IMR-90 (cell line): ENCODE measurements around the gene AKR1D1. TPM values are rescaled to one million over a fixed set of nuclear protein-coding genes. Genes with fewer than 3 reads are reported as not detected.

ENCODE experiments used
- ATAC-seq: fragments of 200-7000 bp; cut with Tn5 transposase; 2 replicates; pipeline ENCODE4 v1.9.1; 2020; ENCODE audit warnings: low read depth, mild to moderate bottlenecking, moderate library complexity
- BruUV-seq: library from RNA; stranded (reverse); fragments of 400-500 nt; replicated peaks from 2 replicates; lab custom pipeline; 2021; lab: Mats Ljungman, UMichigan
- CTCF ChIA-PET: fragments of 300-600 bp; formaldehyde crosslinking; extraction: SDS; loops from one replicate; lab custom pipeline; 2021; ENCODE audit warnings: antibody characterized with exemption; lab: Yijun Ruan, JAX
- POLR2A ChIA-PET: fragments of 300-600 bp; sonication (Branson Sonifier 250); formaldehyde crosslinking; loops from one replicate; lab custom pipeline; 2022; ENCODE audit warnings: antibody characterized with exemption; ENCODE audit not compliant: unreplicated experiment; lab: Charles Lee
- DNase-seq: peaks from one replicate; pipeline ENCODE4 v3.0.0; 2013
- H2AFZ ChIP-seq: replicated peaks from 2 replicates; pipeline ENCODE3; 2013; ENCODE audit warnings: low read length, mild to moderate bottlenecking; ENCODE audit not compliant: poor library complexity
- H2AK5ac ChIP-seq: 2 replicates; pipeline ENCODE4 v1.6.1; 2013; ENCODE audit warnings: low read depth, low read length, inconsistent platforms
- H2AK9ac ChIP-seq: replicated peaks from 2 replicates; pipeline ENCODE3; 2013; ENCODE audit warnings: mild to moderate bottlenecking, low read depth, low read length, moderate library complexity; ENCODE audit not compliant: poor library complexity
- H2BK120ac ChIP-seq: 2 replicates; pipeline ENCODE4 v1.6.1; 2013; ENCODE audit warnings: low read depth, low read length, inconsistent platforms
- H2BK15ac ChIP-seq: 3 replicates; pipeline ENCODE4 v1.6.1; 2013; ENCODE audit warnings: low read depth, low read length, inconsistent platforms
- H2BK20ac ChIP-seq: 2 replicates; pipeline ENCODE4 v1.6.1; 2013; ENCODE audit warnings: low read depth, mild to moderate bottlenecking, inconsistent platforms, low read length, moderate library complexity
- H2BK5ac ChIP-seq: 2 replicates; pipeline ENCODE4 v1.6.1; 2013; ENCODE audit warnings: mild to moderate bottlenecking, low read depth, low read length, inconsistent platforms; ENCODE audit not compliant: poor library complexity, severe bottlenecking
- H3K14ac ChIP-seq: replicated peaks from 2 replicates; pipeline ENCODE4 v1.6.1; 2013; ENCODE audit warnings: low read depth, low read length, inconsistent platforms
- H3K18ac ChIP-seq: 2 replicates; pipeline ENCODE4 v1.6.1; 2013; ENCODE audit warnings: low read depth, low read length, control low read depth
- H3K23ac ChIP-seq: 2 replicates; pipeline ENCODE4 v1.6.1; 2013; ENCODE audit warnings: low read depth, low read length, inconsistent platforms
- H3K27ac ChIP-seq: 2 replicates; pipeline ENCODE4 v1.5.1; 2013; ENCODE audit warnings: mild to moderate bottlenecking, control low read depth, low read length; ENCODE audit not compliant: insufficient read depth
- H3K27me3 ChIP-seq: 2 replicates; pipeline ENCODE4 v1.6.1; 2013; ENCODE audit warnings: low read length; ENCODE audit not compliant: control insufficient read depth, insufficient read depth
- H3K36me3 ChIP-seq: 2 replicates; pipeline ENCODE4 v1.6.1; 2013; ENCODE audit warnings: low read length, mixed read lengths; ENCODE audit not compliant: control insufficient read depth, insufficient read depth
- H3K4ac ChIP-seq: 2 replicates; pipeline ENCODE4 v1.6.1; 2013; ENCODE audit warnings: low read depth, low read length, inconsistent platforms
- H3K4me1 ChIP-seq: 2 replicates; pipeline ENCODE4 v1.6.1; 2013; ENCODE audit warnings: low read length, mixed read lengths; ENCODE audit not compliant: control insufficient read depth, insufficient read depth
- H3K4me2 ChIP-seq: 2 replicates; pipeline ENCODE4 v1.6.1; 2013; ENCODE audit warnings: low read depth, mild to moderate bottlenecking, control low read depth, low read length, moderate library complexity
- H3K4me3 ChIP-seq: 2 replicates; pipeline ENCODE4 v1.5.1; 2013; ENCODE audit warnings: low read depth, mild to moderate bottlenecking, control low read depth, low read length, moderate library complexity; ENCODE audit not compliant: insufficient read depth
- H3K56ac ChIP-seq: 2 replicates; pipeline ENCODE4 v1.6.1; 2013; ENCODE audit warnings: low read length, inconsistent platforms; ENCODE audit not compliant: insufficient read depth; ENCODE audit errors: extremely low read depth
- H3K79me1 ChIP-seq, 2 experiments: 2 replicates each; pipeline ENCODE4 v1.6.1; 2013; ENCODE audit warnings: low read length in 2 of 2, inconsistent platforms in 1 of 2, low read depth in 1 of 2
- H3K9ac ChIP-seq: 2 replicates; pipeline ENCODE4 v1.6.1; 2013; ENCODE audit warnings: low read depth, low read length, control low read depth
- H3K9me1 ChIP-seq: 2 replicates; pipeline ENCODE4 v1.6.1; 2013; ENCODE audit warnings: low read length, inconsistent platforms; ENCODE audit not compliant: insufficient read depth
- H3K9me3 ChIP-seq: 2 replicates; pipeline ENCODE4 v1.6.1; 2013; ENCODE audit warnings: low read length; ENCODE audit not compliant: control insufficient read depth, insufficient read depth
- H4K20me1 ChIP-seq: 2 replicates; pipeline ENCODE4 v1.6.1; 2013; ENCODE audit warnings: low read length, inconsistent platforms; ENCODE audit not compliant: insufficient read depth
- H4K5ac ChIP-seq: 2 replicates; pipeline ENCODE4 v1.6.1; 2013; ENCODE audit warnings: mild to moderate bottlenecking, low read depth, low read length, control low read depth
- H4K8ac ChIP-seq, 2 experiments: 2 replicates each; pipeline ENCODE4 v1.6.1; 2013; ENCODE audit warnings: low read depth in 2 of 2, low read length in 2 of 2, control low read depth in 1 of 2, inconsistent platforms in 1 of 2
- H4K91ac ChIP-seq: 2 replicates; pipeline ENCODE4 v1.6.1; 2013; ENCODE audit warnings: low read depth, low read length, inconsistent platforms; ENCODE audit not compliant: insufficient read depth
- BHLHE40 ChIP-seq: fragments of 150-350 bp; IDR thresholded peaks from 2 replicates; pipeline ENCODE4 v1.6.1; 2016; ENCODE audit warnings: mild to moderate bottlenecking, low read depth, low read length
- CTCF ChIP-seq: conservative IDR thresholded peaks from 2 replicates; pipeline ENCODE4 v1.5.1; 2012; ENCODE audit warnings: mild to moderate bottlenecking, low read depth, low read length, improper control_type of control experiment
- MAFK ChIP-seq: IDR thresholded peaks from 2 replicates; pipeline ENCODE4 v1.6.1; 2012; ENCODE audit warnings: low read depth, low read length, improper control_type of control experiment
- MAZ ChIP-seq: IDR thresholded peaks from 2 replicates; pipeline ENCODE4 v1.6.1; 2012; ENCODE audit warnings: low read depth, mild to moderate bottlenecking, low read length, improper control_type of control experiment, moderate library complexity, borderline replicate concordance
- MXI1 ChIP-seq: IDR thresholded peaks from 2 replicates; pipeline ENCODE4 v1.6.1; 2012; ENCODE audit warnings: low read depth, mild to moderate bottlenecking, low read length, moderate library complexity, borderline replicate concordance
- NFE2L2 ChIP-seq: fragments of 150-350 bp; IDR thresholded peaks from 2 replicates; pipeline ENCODE4 v1.6.1; 2016; ENCODE audit warnings: low read depth, mild to moderate bottlenecking, low read length
- POLR2A ChIP-seq: IDR thresholded peaks from 2 replicates; pipeline ENCODE4 v1.6.1; 2012; ENCODE audit warnings: mild to moderate bottlenecking, low read depth, low read length
- RAD21 ChIP-seq: IDR thresholded peaks from 2 replicates; pipeline ENCODE4 v1.6.1; 2012; ENCODE audit warnings: low read length, improper control_type of control experiment
- RCOR1 ChIP-seq: IDR thresholded peaks from 2 replicates; pipeline ENCODE4 v1.6.1; 2012; ENCODE audit warnings: mild to moderate bottlenecking, low read length, improper control_type of control experiment; ENCODE audit not compliant: insufficient replicate concordance
- RFX5 ChIP-seq: IDR thresholded peaks from 2 replicates; pipeline ENCODE4 v1.8.0; 2012; ENCODE audit warnings: low read depth, mild to moderate bottlenecking, low read length, moderate library complexity
- SMC3 ChIP-seq: fragments of 150-350 bp; IDR thresholded peaks from 2 replicates; pipeline ENCODE4 v1.6.1; 2016; ENCODE audit warnings: low read depth, mild to moderate bottlenecking, antibody characterized with exemption, low read length, moderate library complexity
- USF2 ChIP-seq: fragments of 150-350 bp; IDR thresholded peaks from 2 replicates; pipeline ENCODE4 v1.6.1; 2017; ENCODE audit warnings: mild to moderate bottlenecking, antibody characterized with exemption, low read length, low read depth
- WGBS, 2 experiments: methylation state at CpG; one replicate each; pipeline versions ENCODE4 v1.1.5 to v1.1.7; 2013; ENCODE audit warnings: missing lambda C conversion rate in 2 of 2; ENCODE audit not compliant: insufficient read length in 1 of 2; ENCODE audit errors: extremely low coverage in 2 of 2; 5-methylcytosine and 5-hydroxymethylcytosine counted together
- dilution Hi-C: fragments of 300-500 bp; cut with HindIII; formaldehyde crosslinking; loops from one replicate; pipeline ENCODE4 v1.14.3; 2018; ENCODE audit warnings: low sequenced_read_pairs; ENCODE audit not compliant: unreplicated experiment
- in situ Hi-C: fragments of 300-500 bp; cut with MboI; formaldehyde crosslinking; loops from 3 replicates; pipeline ENCODE4 v1.14.3; 2019; ENCODE audit warnings: low sequenced_read_pairs, inconsistent platforms, mixed read lengths
- intact Hi-C: fragments of 100-400 bp; cut with micrococcal nuclease; formaldehyde crosslinking; loops from 2 replicates; pipeline ENCODE4 v1.10.0; 2022
- polyA plus RNA-seq, 3 experiments: library from polyadenylated mRNA; depleted of rRNA; stranded (reverse); fragments of >200 nt; gene quantifications; 2 replicates each; pipeline ENCODE4 v1.2.3, GENCODE V29; 2012; ENCODE audit warnings: low replicate concordance in 1 of 3
- total RNA-seq: library from RNA; depleted of rRNA; stranded (reverse); fragments of >200 nt; gene quantifications from 2 replicates; pipeline ENCODE4 v1.2.3, GENCODE V29; 2012
- TF ChIP-seq, protein P1 (sequence below): fragments of 150-350 bp; IDR thresholded peaks from 2 replicates; pipeline ENCODE4 v1.6.1; 2016; ENCODE audit warnings: low read depth, mild to moderate bottlenecking, low read length, moderate library complexity, borderline replicate concordance

The AKR1D1 gene
- total and polyA plus RNA-seq, 2 of the 4 experiments (the other 2 are of a cell fraction), result not detected

DNA sequence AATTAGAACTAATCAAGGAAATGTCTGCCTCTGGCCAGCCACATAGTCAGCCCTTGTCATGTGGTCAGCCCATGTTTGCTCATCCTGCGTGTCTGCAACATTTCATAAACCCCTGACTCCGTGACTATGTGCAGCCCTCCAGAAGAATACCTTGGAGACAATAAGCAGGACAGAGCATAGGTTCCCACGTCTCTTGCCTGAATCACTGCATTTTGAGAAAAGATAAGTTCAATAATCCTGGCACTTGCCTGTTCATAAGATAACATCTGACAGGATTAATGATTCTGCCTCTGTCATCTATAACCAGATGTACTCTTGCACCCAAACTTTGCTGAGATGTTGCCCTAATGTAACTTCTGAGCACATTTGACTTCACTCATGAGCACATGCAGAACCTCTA lies 78.4 kb downstream of the AKR1D1 start:
- H2AK9ac ChIP-seq, result no peak overlapping the region
- H3K36me3 ChIP-seq, result no peaks in the 10 kb centered on the region
- H4K5ac ChIP-seq, result no peak overlapping the region
- no peak overlapping the region for H4K91ac ChIP-seq
- no peak overlapping the region for H3K4me3 ChIP-seq
- no peaks in the 10 kb centered on the region for H3K79me1 ChIP-seq
- H2BK15ac ChIP-seq, result no peak overlapping the region
- no peak overlapping the region for H3K4me2 ChIP-seq
- no peak overlapping the region for H2BK5ac ChIP-seq
- H2BK20ac ChIP-seq, result no peak overlapping the region
- dilution Hi-C loops, result no loop called here
- H3K9me1 ChIP-seq, result no peaks in the 10 kb centered on the region
- H4K8ac ChIP-seq, result no peak overlapping the region
- ChIA-PET CTCF (no interaction called here), POLR2A (no interaction called here)
- 57% methylated on average over 3 of the region's 3 CpGs; no CpG with 5 or more reads in 1 of the 2 experiments for WGBS, 2 experiments
- no peak overlapping the region for H3K56ac ChIP-seq
- H3K14ac ChIP-seq, result no peak overlapping the region
- no peak overlapping the region for H2BK120ac ChIP-seq
- H3K27ac ChIP-seq, result no peak overlapping the region
- no peak for ATAC-seq
- no peaks in the 10 kb centered on the region for H3K4me1 ChIP-seq
- intact Hi-C loops, result no loop called here
- H3K27me3 ChIP-seq, result no peaks in the 10 kb centered on the region
- no peak overlapping the region for H3K23ac ChIP-seq
- no peak overlapping the region for H3K9ac ChIP-seq
- no peak for TF ChIP-seq USF2
- no peak for TF ChIP-seq POLR2A
- no peak for TF ChIP-seq MXI1
- TF ChIP-seq, protein P1, sequence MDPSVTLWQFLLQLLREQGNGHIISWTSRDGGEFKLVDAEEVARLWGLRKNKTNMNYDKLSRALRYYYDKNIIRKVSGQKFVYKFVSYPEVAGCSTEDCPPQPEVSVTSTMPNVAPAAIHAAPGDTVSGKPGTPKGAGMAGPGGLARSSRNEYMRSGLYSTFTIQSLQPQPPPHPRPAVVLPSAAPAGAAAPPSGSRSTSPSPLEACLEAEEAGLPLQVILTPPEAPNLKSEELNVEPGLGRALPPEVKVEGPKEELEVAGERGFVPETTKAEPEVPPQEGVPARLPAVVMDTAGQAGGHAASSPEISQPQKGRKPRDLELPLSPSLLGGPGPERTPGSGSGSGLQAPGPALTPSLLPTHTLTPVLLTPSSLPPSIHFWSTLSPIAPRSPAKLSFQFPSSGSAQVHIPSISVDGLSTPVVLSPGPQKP, result no peak
- TF ChIP-seq BHLHE40, result no peak
- no peak for TF ChIP-seq MAFK
- no peak for TF ChIP-seq NFE2L2
- no peak for TF ChIP-seq CTCF
- no peak for TF ChIP-seq RCOR1
- TF ChIP-seq SMC3, result no peak
- no peak for TF ChIP-seq RAD21
- TF ChIP-seq MAZ, result no peak
- TF ChIP-seq RFX5, result no peak
- no peaks in the 10 kb centered on the region for H4K20me1 ChIP-seq
- H2AFZ ChIP-seq, result no peak overlapping the region
- H2AK5ac ChIP-seq, result no peak overlapping the region
- in situ Hi-C loops, result no loop called here
- no peak overlapping the region for H3K4ac ChIP-seq
- DNase-seq, result no peak
- H3K9me3 ChIP-seq, result no peaks in the 10 kb centered on the region
- no peak overlapping the region for H3K18ac ChIP-seq
- no TSS peak for BruUV-seq
